Measurements from ENCODE around the gene IL12RB1. TPM values are rescaled to one million over a fixed set of nuclear protein-coding genes. Genes with fewer than 3 reads are reported as not detected.

IL12RB1 gene
- total and polyA plus RNA-seq, 2 of the 13 experiments (the other 11 are each of a cell fraction or from before 2014, with no cell fraction given), result 0.03 to 0.04 TPM

DNA sequence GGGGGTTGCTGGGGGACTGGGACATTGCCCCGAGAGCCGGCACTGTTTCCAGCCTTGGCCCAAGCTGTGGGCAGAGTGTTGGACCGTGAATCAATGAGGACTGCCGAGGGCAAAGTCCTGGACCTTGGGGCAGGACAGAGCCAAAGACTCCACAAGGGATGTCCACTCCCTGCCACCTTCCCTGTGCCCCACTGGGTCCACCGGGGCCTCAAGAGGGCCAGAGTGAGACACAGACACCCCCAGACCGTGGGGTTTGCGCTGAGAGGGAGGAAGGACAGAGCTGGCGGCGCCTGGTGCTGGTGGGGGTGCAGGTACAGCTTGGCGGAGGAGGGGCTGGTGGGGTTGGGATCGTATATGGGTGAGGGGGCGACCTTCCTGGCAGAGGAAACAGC is 22.6 kb upstream of the IL12RB1 start (continued):
- TF ChIP-seq ZNF687 (CRISPR knock-in tag; IDR thresholded peaks at IDR 0.05), result peak; percentile 77
- TF ChIP-seq, protein P1, sequence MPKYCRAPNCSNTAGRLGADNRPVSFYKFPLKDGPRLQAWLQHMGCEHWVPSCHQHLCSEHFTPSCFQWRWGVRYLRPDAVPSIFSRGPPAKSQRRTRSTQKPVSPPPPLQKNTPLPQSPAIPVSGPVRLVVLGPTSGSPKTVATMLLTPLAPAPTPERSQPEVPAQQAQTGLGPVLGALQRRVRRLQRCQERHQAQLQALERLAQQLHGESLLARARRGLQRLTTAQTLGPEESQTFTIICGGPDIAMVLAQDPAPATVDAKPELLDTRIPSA (CRISPR knock-in tag; IDR thresholded peaks at IDR 0.05; ENCODE audit: borderline replicate concordance), result no peak
- 0 out of 2 replicates have a peak, but pooled peaks have one; percentile 20 for TF ChIP-seq KAT2B (IDR thresholded peaks at IDR 0.05; ENCODE audit: borderline replicate concordance, low read depth, low read length)
- TF ChIP-seq ZFP91 (CRISPR knock-in tag; IDR thresholded peaks at IDR 0.05; ENCODE audit: borderline replicate concordance), result peak; percentile 41; the same call in 1 of the 2 replicates
- TF ChIP-seq TCF12 (IDR thresholded peaks at IDR 0.05), result no peak
- TF ChIP-seq TCF12 (CRISPR knock-in tag; IDR thresholded peaks at IDR 0.05), result no peak
- no peak for TF ChIP-seq GABPA (IDR thresholded peaks at IDR 0.05; ENCODE audit: low read depth, low read length)
- TF ChIP-seq GABPA (CRISPR knock-in tag; IDR thresholded peaks at IDR 0.05; ENCODE audit: low read depth), result 0 out of 2 replicates have a peak, but pooled peaks have one; percentile 5
- TF ChIP-seq ZBTB1 (CRISPR knock-in tag; IDR thresholded peaks at IDR 0.05; ENCODE audit: borderline replicate concordance), result no peak
- peak in 1 of 2 experiments; percentile 36; a peak in 2 of 4 replicates for TF ChIP-seq KLF16 (CRISPR knock-in tag; IDR thresholded peaks at IDR 0.05)
- TF ChIP-seq BRD4 (CRISPR knock-in tag; IDR thresholded peaks at IDR 0.05), result peak; percentile 33; the same call in 1 of the 2 replicates
- peak; percentile 91; the same call in 1 of the 2 replicates for TF ChIP-seq ZMYM2 (CRISPR knock-in tag; IDR thresholded peaks at IDR 0.05)
- TF ChIP-seq HNF4G (IDR thresholded peaks at IDR 0.05; ENCODE audit: borderline replicate concordance, low read depth, low read length), result peak; percentile 83; the same call in 1 of the 2 replicates
- TF ChIP-seq HNF4G (CRISPR knock-in tag; IDR thresholded peaks at IDR 0.05; ENCODE audit: borderline replicate concordance, low read depth), result peak; percentile 78
- no peak for TF ChIP-seq ZNF564 (CRISPR knock-in tag; IDR thresholded peaks at IDR 0.05)
- TF ChIP-seq ZNF354B (CRISPR knock-in tag; IDR thresholded peaks at IDR 0.05), result no peak
- TF ChIP-seq ZNF17 (CRISPR knock-in tag; IDR thresholded peaks at IDR 0.05), result no peak
- no peak for TF ChIP-seq DZIP1 (CRISPR knock-in tag; IDR thresholded peaks at IDR 0.05)
